ENCODE results near the gene BYSL.

DNA sequence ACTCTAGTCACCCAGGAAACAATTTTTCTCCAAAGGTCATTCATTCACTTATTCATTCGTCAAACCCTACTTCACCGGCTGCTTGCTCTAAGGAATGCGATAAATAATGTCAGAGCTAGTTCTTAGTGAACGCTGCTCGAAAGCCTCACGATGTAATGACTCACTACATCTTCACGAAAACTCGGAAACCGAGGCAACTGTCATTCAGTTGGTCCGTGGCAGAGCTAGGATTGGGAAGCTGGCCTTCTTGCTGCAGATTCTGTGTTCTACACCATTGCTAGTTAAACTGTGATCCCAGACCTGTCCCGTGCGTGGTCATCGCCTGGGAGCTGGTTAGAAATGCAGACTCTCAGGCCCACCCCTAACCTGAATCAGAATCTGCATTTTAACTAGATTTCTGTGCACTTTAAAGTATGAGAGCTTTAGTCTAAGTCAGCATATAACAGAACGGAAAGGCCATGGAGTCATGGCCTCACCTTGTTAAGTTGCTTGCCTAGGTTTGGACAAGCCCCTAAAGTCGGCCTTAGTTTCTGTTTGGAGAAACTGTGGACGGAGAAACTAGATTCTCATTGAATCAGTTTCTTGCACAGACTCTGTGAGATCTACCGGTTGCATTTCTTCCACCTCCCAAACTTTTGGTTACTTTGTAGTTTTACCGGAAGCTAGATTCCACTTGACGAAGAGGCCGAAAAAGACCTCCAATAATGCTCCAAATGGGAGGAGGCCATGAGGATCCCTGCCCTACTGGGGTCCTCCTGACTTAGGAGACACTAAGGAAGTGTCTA is 21.0 kb downstream of the BYSL start:
- TF ChIP-seq GATA2 (IDR thresholded peaks at IDR 0.05; ENCODE audit: low read depth, low read length) (no peak), GATA3 (IDR thresholded peaks at IDR 0.05; ENCODE audit: low read depth, low read length) (no peak)
